PC-9 (cell line): ENCODE results near the gene POLR1G. TPM values are rescaled to one million over a fixed set of nuclear protein-coding genes. Genes with fewer than 3 reads are reported as not detected.

Experiments
- BruUV-seq: library from RNA; stranded (reverse); fragments of 400-500 nt; replicated peaks from 2 replicates; lab custom pipeline; 2021; lab: Mats Ljungman, UMichigan
- CTCF ChIA-PET: fragments of 300-600 bp; sonication (Branson Sonifier 250); formaldehyde crosslinking; loops from one replicate; lab custom pipeline; 2022; ENCODE audit warnings: antibody characterized with exemption; lab: Charles Lee
- POLR2A ChIA-PET: fragments of 300-600 bp; sonication (Branson Sonifier 250); formaldehyde crosslinking; loops from one replicate; lab custom pipeline; 2022; ENCODE audit warnings: antibody characterized with exemption; ENCODE audit not compliant: unreplicated experiment; lab: Charles Lee
- DNase-seq, 2 experiments: peaks; one replicate each; pipeline versions ENCODE4 v3.0.0 to v3.0.0-alpha.2; 2015 to 2022; ENCODE audit warnings: mixed read lengths in 1 of 2
- H2AFZ ChIP-seq: fragments of 200-600 bp; sonication (generic); 2 replicates; pipeline ENCODE4 v1.8.1; 2017; ENCODE audit warnings: antibody characterized with exemption
- H3F3A ChIP-seq: fragments of 200-600 bp; sonication (generic); 2 replicates; pipeline ENCODE4 v1.8.1; 2017; ENCODE audit warnings: antibody characterized with exemption, mild to moderate bottlenecking, low read depth; ENCODE audit not compliant: insufficient read depth
- H3K27ac ChIP-seq: fragments of 200-600 bp; sonication (generic); 2 replicates; pipeline ENCODE4 v1.6.1; 2016; ENCODE audit warnings: mixed run types
- H3K27me3 ChIP-seq: fragments of 200-600 bp; sonication (generic); 2 replicates; pipeline ENCODE4 v1.6.1; 2016; ENCODE audit warnings: low read depth, mixed run types; ENCODE audit not compliant: insufficient read depth
- H3K36me3 ChIP-seq: fragments of 200-600 bp; sonication (generic); 2 replicates; pipeline ENCODE4 v1.6.1; 2016; ENCODE audit warnings: low read depth, mixed run types
- H3K4me1 ChIP-seq: fragments of 200-600 bp; sonication (generic); replicated peaks from 2 replicates; pipeline ENCODE4 v1.6.1; 2016; ENCODE audit warnings: mixed run types; ENCODE audit not compliant: insufficient read depth
- H3K4me2 ChIP-seq: fragments of 200-600 bp; sonication (generic); 2 replicates; pipeline ENCODE4 v1.6.1; 2017; ENCODE audit warnings: mixed run types
- H3K4me3 ChIP-seq: fragments of 200-600 bp; sonication (generic); 2 replicates; pipeline ENCODE4 v1.6.1; 2016; ENCODE audit warnings: mixed run types
- H3K79me2 ChIP-seq: fragments of 200-600 bp; sonication (generic); 2 replicates; pipeline ENCODE4 v1.6.1; 2017; ENCODE audit warnings: low read depth, mixed run types
- H3K9me2 ChIP-seq: fragments of 200-600 bp; sonication (generic); 2 replicates; pipeline ENCODE4 v1.8.1; 2017; ENCODE audit warnings: mild to moderate bottlenecking; ENCODE audit not compliant: insufficient read depth
- H3K9me3 ChIP-seq: fragments of 200-600 bp; sonication (generic); 2 replicates; pipeline ENCODE4 v1.8.1; 2016; ENCODE audit warnings: low read depth; ENCODE audit not compliant: insufficient read depth
- H4K20me1 ChIP-seq: fragments of 200-600 bp; sonication (generic); 2 replicates; pipeline ENCODE4 v1.8.1; 2017; ENCODE audit not compliant: insufficient read depth
- CTCF ChIP-seq: fragments of 200-600 bp; sonication (generic); conservative IDR thresholded peaks from 2 replicates; pipeline ENCODE4 v1.6.1; 2017; ENCODE audit warnings: mixed run types, antibody characterized with exemption, mild to moderate bottlenecking, moderate library complexity
- EZH2 ChIP-seq: fragments of 200-600 bp; sonication (generic); IDR thresholded peaks from 2 replicates; pipeline ENCODE4 v1.8.0; 2017; ENCODE audit warnings: antibody characterized with exemption, low read depth
- intact Hi-C: fragments of 100-400 bp; cut with micrococcal nuclease; formaldehyde crosslinking; loops from one replicate; pipeline ENCODE4 v1.10.0; 2022; ENCODE audit not compliant: unreplicated experiment
- total RNA-seq: library from RNA; stranded (reverse); gene quantifications from 2 replicates; pipeline ENCODE4 v1.2.3, GENCODE V29; 2021

POLR1G gene
- total RNA-seq, 1 experiment from 2014 or later, result 11.5 TPM

GRCh38 chr19:45391346-45391745 is 15.1 kb upstream of the POLR1G start:
- peaks cover 5% of the 10 kb centered on the region; the same call in 1 of the 2 replicates for H3K36me3 ChIP-seq
- no peak for TF ChIP-seq EZH2
- TF ChIP-seq CTCF, result no peak
- no peak for DNase-seq
- POLR2A ChIA-PET, result interaction anchor here (0.5 kb wide), 1 partner anchor 214 kb away, joined by 7 read pairs; no protein-coding TSS in a partner anchor
- H3K9me3 ChIP-seq, result no peaks in the 10 kb centered on the region
- no peaks in the 10 kb centered on the region for H3K9me2 ChIP-seq
- CTCF ChIA-PET, result no interaction called here
- peaks cover 46% of the 10 kb centered on the region; the same call in 1 of the 2 replicates for H3F3A ChIP-seq
- intact Hi-C loops, result no loop called here
- no peaks in the 10 kb centered on the region for H3K79me2 ChIP-seq
- H3K4me2 ChIP-seq, result no peak overlapping the region
- H3K27ac ChIP-seq, result no peak overlapping the region
- no peaks in the 10 kb centered on the region; the same call in 1 of the 2 replicates for H4K20me1 ChIP-seq
- H3K4me1 ChIP-seq, result no peaks in the 10 kb centered on the region
- H3K4me3 ChIP-seq, result no peak overlapping the region
- H2AFZ ChIP-seq, result no peak overlapping the region
- H3K27me3 ChIP-seq, result no peaks in the 10 kb centered on the region
- BruUV-seq, result no TSS peak

GRCh38 chr19:45391871-45392665 is 14.4 kb upstream of the POLR1G start:
- no peak for TF ChIP-seq EZH2
- no peak for TF ChIP-seq CTCF
- peaks cover 5% of the 10 kb centered on the region; the same call in 1 of the 2 replicates for H3K36me3 ChIP-seq
- BruUV-seq, result no TSS peak
- peaks cover 43% of the 10 kb centered on the region; the same call in 1 of the 2 replicates for H3F3A ChIP-seq
- H3K79me2 ChIP-seq, result no peaks in the 10 kb centered on the region
- intact Hi-C loops, result no loop called here
- no peaks in the 10 kb centered on the region for H3K27me3 ChIP-seq
- H2AFZ ChIP-seq, result no peak overlapping the region
- no peaks in the 10 kb centered on the region for H3K9me2 ChIP-seq
- no peaks in the 10 kb centered on the region for H3K4me1 ChIP-seq
- no peak overlapping the region for H3K4me3 ChIP-seq
- H4K20me1 ChIP-seq, result no peaks in the 10 kb centered on the region; the same call in 1 of the 2 replicates
- H3K27ac ChIP-seq, result no peak overlapping the region
- no peaks in the 10 kb centered on the region for H3K9me3 ChIP-seq
- ChIA-PET CTCF (no interaction called here), POLR2A (interaction anchor here (0.5 kb wide), 1 partner anchor 215 kb away, joined by 7 read pairs; no protein-coding TSS in a partner anchor)
- no peak for DNase-seq
- H3K4me2 ChIP-seq, result no peak overlapping the region

GRCh38 chr19:45395821-45396617 is 10.4 kb upstream of the POLR1G start:
- Histone ChIP-seq H3K4me3 (no peak overlapping the region), H3K4me1 (peaks cover 6% of the 10 kb centered on the region; the same call in 1 of the 2 replicates), H4K20me1 (peaks cover 7% of the 10 kb centered on the region; the same call in 1 of the 2 replicates), H3K27me3 (no peaks in the 10 kb centered on the region), H3K36me3 (peaks cover 5% of the 10 kb centered on the region; the same call in 1 of the 2 replicates), H3K27ac (no peak overlapping the region), H3K4me2 (no peak overlapping the region), H3K79me2 (peaks cover 10% of the 10 kb centered on the region), H3F3A (peaks cover 21% of the 10 kb centered on the region; the same call in 1 of the 2 replicates), H3K9me3 (no peaks in the 10 kb centered on the region), H3K9me2 (no peaks in the 10 kb centered on the region), H2AFZ (no peak overlapping the region)
- intact Hi-C loops, result no loop called here
- CTCF ChIA-PET, result no interaction called here
- BruUV-seq, result no TSS peak
- TF ChIP-seq CTCF (no peak), EZH2 (no peak)
- DNase-seq, result no peak
- POLR2A ChIA-PET, result no interaction called here
